Astrocyte of the spinal cord (primary cell): Measurements from ENCODE around the gene PHLPP1.
A peak's percentile ranks its signal among the peaks of the same experiment; 100 is the strongest.
"Not testable (repeated sequence)": the region's sequence is repeated elsewhere in the genome, so short reads cannot be mapped to it uniquely, and the experiment has no call there.

Source experiments
- DNase-seq: peaks from one replicate; pipeline ENCODE4 v3.0.0; 2011; ENCODE audit warnings: low read depth, low spot score
- H3K4me3 ChIP-seq: 2 replicates; pipeline ENCODE4 v1.5.1; 2011; ENCODE audit warnings: low read depth, mild to moderate bottlenecking, low read length, moderate library complexity
- CTCF ChIP-seq: IDR thresholded peaks from 2 replicates; pipeline ENCODE4 v1.5.1; 2012; ENCODE audit warnings: low read depth, mild to moderate bottlenecking, low read length, inconsistent platforms
- in situ Hi-C: cut with HindIII; loops from 2 replicates; pipeline ENCODE4 v1.10.0; 2017; ENCODE audit warnings: low sequenced_read_pairs

PHLPP1 gene

GRCh38 chr18:62796216-62796621 lies 80.9 kb downstream of the PHLPP1 start:
- no peak overlapping the region for H3K4me3 ChIP-seq
- in situ Hi-C loops: no loop called here
- DNase-seq: no peak
- TF ChIP-seq CTCF: no peak

- no peak overlapping the region for H3K4me3 ChIP-seq
- in situ Hi-C loops: no loop called here
- no peak for DNase-seq
- no peak for TF ChIP-seq CTCF
Measured at GRCh38 chr18:62797329-62797728, 82.0 kb downstream of the PHLPP1 start.

GRCh38 chr18:62799977-62800376 lies 84.6 kb downstream of the PHLPP1 start:
- H3K4me3 ChIP-seq: no peak overlapping the region
- TF ChIP-seq CTCF: no peak
- DNase-seq: no peak
- in situ Hi-C loops: no loop called here

GRCh38 chr18:62802523-62802922 lies 87.2 kb downstream of the PHLPP1 start:
- peak; percentile 22 for DNase-seq
- no peak overlapping the region for H3K4me3 ChIP-seq
- in situ Hi-C loops: no loop called here
- peak; percentile 24 for TF ChIP-seq CTCF

GRCh38 chr18:62807396-62807795 lies 92.1 kb downstream of the PHLPP1 start:
- no peak for DNase-seq
- H3K4me3 ChIP-seq: no peak overlapping the region

GRCh38 chr18:62808123-62808522 lies 92.8 kb downstream of the PHLPP1 start:
- in situ Hi-C loops: no loop called here
- DNase-seq: no peak
- no peak overlapping the region for H3K4me3 ChIP-seq
- TF ChIP-seq CTCF: no peak

More at GRCh38 chr18:62807396-62807795, 92.1 kb downstream of the PHLPP1 start:
- no peak for TF ChIP-seq CTCF
- in situ Hi-C loops: no loop called here

GRCh38 chr18:62809445-62809844 lies 94.1 kb downstream of the PHLPP1 start:
- in situ Hi-C loops, H3K4me3 ChIP-seq, DNase-seq: not testable (repeated sequence)
